GM18520 (cell line): ENCODE data around the gene COL26A1.

Source experiments
- ATAC-seq: cut with Tn5 transposase; IDR thresholded peaks from one replicate; pipeline ENCODE4 v1.9.1; 2021; ENCODE audit not compliant: unreplicated experiment

The COL26A1 gene

DNA sequence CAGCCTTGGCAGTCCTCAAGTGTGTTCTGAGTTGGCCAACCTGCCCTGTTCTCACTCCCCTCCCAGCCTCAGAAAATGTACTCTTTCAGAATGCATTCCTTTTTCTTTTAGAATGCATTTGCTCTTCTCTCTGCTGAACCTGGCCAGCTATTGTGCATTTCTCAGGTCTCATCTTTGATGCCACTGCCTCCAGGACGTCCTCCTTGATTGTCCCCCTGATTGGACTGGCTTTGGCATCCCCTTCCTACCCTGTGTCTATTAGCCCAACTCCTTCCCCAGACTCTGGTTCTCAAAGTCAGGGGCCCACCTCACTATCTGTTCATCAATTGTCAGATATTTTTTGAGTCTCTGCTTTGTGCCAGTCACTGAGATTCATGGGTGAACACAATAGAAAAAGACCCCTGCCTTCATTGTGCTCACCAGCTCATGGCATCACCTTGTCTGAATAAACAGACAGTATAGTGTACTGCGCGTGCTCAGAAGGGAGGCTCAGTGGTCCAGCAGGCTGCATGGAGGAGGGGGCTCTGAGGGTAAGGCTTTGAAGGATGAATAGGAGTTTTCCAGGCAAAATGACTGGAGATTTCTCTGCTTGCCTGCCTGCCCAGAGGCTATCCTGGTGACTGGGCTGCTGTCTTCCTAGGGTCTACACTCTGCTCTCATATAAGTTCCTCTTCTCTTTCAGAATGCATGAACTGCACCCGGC, 169.9 kb downstream of the COL26A1 start:
- no peak for ATAC-seq

- ATAC-seq: no peak
Observed at GRCh38 chr7:101533103-101533465, 170.4 kb downstream of the COL26A1 start.

GRCh38 chr7:101534015-101534803, 171.5 kb downstream of the COL26A1 start:
- no peak for ATAC-seq

- no peak for ATAC-seq
Observed at GRCh38 chr7:101534873-101535272, 172.2 kb downstream of the COL26A1 start.

DNA sequence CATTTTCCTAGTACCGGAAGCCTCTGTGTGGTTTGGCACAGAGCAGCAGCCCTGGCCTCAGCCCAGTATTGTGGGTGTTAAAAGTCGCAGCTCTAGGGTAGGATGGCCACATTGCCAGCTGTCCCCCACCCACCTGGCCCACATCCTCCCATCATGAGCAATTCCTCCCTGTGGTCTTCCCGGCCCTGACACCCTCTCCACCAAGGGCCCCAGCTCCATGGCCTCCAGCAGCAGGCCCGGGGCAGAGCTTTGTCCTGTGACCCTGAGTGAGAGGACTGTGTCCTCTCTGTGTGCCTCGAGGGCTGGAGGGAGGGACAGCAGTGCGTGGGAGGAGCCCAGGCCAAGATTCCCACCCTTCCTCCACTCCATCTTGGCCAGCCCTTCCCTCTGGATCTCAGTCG, 172.7 kb downstream of the COL26A1 start:
- no peak for ATAC-seq

DNA sequence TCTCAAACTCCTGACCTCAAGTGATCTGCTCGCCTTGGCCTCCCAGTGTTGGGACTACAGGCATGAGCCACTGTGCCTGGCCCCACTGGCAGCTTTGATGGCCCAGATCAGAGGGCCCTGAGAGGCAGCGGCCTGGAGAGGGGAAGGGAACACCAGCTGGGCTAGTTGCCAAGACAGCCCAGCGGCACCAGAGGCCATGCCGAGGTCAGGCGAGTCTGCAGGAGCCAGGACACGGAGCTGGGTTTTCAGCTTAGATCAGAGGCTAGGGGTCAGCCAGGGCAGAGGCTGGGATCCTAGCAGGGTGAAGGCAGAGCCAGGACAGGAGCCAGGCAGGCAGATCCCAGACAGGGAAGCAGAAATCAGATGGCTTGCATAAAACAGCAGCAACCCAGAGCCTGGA, 173.6 kb downstream of the COL26A1 start:
- ATAC-seq: no peak

DNA sequence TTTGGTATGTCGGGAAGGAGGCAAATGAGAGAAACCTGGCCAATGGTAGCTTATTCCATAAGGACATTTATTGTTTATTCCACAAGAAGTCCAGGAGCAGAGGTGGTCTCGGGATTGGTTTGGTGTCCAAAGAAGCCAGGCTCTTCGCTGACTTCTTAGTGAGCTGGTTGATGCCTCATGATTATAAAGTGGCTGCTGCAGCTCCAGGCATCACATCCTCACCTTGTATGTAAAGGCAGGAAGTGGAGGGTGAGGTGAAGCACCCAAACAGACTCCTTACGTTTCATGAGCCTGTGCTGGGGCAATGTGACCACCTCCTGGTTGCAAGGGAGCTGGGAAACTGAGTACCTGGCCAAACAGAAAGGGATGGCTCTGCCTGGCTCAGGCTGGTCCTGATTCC, 174.0 kb downstream of the COL26A1 start:
- ATAC-seq: no peak

DNA sequence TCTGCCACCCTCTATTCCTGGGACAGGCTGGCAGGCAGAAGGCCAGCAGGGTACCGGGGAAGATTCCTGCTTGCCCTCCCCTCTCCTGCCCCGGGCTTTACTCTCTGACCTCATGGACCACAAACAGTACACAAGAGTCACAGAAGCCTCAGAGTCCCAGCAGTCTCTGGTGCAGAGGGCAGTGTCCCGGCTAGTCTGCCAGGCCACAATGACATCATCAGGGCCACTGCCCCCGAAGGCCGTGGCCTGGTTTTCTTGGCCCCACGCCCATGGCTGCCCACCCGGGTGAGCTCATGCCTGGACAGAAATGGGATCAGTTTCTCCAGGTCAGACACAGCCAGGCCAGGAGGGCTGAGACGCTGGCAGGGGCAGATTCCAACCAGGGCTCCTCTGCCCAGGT, 174.5 kb downstream of the COL26A1 start:
- no peak for ATAC-seq

DNA sequence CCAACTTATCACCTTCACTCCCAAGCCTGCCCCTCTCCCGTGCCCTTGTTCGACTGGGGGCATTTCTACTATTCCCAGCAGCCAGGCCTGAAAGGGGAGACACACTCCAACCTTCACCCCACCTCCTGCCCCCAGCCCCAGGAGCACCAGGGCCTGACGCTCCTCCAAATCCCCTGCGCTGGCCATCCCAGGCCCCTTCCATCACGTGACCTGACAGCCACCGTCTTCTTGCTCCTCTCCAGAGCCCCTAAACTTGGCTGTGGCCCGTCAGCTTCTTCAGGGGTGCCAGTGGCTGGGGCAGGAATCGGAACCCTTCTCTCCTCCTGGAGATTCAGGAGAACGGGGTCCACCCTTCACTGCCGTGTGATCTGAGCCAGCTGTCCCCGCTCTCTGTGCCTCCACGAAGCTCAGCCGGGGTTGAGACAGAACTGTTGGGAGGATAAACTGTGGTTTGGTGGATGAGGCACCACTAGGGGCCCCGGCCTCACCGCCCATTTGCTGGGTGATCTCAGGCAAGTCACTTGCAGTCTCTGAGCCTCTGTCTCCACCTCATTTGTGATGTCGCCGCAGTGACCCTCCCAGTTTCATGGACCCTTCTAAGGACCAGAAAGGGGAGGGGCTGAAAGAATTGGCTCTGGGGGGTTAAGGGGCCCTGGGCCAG, 175.4 kb downstream of the COL26A1 start:
- ATAC-seq: no peak

DNA sequence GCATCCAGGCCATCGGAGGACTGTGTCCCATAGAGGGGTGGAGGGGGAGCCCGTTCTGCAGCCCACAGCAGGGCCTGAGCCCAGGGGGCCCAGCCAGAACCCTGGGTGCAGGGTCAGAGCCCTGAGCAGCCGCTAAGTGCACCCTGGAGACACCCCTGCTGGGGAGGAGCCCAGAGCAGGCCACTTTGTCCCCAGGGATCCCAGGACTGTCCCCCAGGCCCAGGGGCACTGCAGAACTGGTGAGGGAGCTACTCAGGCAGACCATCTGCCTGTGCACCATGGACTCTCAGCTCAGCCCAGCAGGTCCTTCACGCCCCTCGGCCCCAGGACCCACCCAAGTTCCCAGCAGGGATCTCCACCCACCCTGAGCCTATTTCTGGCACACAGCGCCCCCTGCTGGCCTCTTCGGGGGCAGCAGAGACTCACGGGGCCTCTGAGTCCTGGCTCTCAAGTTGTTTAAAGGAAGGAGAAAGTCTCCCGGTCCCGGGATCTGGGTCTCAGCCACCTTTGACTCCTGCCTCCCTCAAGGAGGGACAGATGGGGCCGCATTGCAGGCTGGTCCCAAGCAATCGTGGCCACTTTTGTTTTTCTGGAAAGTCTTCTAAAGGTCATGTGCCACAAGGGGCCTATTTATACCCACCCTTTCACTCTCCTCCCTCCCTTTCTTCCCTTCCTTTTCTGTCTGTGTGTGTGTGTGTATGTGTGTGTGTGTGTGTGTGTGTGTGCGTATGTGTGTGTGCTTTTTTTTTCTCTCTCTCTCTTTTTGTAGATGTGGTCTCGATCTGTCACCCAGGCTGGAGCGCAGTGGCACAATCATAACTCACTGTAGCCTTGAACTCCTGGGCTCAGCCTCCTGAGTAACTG, 176.2 kb downstream of the COL26A1 start:
- no peak for ATAC-seq

- ATAC-seq: no peak
Observed at GRCh38 chr7:101539784-101540183, 177.1 kb downstream of the COL26A1 start.

DNA sequence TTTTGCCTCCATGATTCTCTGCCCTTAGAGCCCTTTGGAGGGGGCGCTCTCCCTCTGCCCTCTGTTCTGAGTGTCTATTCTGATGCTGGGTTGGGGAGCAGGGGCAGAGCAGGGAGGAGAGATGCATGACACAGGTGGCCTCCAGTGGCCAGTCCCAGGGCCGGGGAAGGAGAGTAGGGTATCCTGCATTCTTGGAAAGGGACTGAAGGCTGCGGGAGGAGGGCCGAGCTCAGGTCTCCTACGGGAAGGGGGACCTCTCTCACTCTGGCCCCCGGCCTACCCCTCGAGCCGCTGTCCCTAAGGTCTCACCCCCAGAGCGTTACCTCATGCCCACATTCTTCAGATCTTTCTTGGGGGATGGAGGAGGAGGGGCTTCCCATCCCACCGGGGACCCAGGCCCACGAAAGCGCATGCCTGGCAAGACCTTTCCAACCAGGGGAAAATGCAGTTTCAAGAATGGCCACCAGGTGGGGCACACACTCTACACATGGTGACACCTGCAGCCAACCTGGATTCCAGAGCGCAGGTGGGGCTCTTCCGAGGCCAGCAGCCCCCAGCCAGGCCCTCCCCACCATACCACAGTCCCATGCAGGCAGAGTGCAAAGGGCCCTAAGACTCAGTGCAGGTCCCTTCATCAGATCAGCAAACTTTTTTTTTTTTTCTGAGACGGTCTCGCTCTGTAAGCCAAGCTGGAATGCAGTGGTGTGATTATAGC, 180.0 kb downstream of the COL26A1 start:
- ATAC-seq: no peak

DNA sequence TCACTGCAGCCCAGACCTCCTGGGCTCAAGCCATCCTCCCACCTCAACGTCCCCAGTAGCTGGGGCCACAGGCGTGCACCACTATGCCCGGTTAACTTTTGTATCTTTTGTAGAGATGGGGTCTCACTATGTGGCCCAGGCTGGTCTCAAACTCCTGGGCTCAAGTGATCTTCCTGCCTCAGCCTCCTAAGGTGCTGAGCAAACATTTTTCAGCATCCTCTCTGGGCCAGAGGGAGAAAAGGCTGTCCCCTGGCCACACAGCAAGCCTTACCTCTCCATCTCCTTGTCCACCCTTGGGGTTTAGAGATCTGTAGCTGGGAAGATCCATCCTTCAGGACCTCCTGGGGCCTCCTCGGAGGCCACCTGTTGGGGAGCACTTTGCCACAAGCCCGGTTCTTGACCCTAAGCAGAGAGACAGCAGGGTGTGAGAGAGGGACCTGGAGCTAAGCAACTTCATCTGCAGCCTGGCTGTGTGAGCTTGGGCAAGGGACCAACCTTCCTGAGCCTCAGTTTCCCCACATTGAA, 180.6 kb downstream of the COL26A1 start:
- ATAC-seq: no peak

DNA sequence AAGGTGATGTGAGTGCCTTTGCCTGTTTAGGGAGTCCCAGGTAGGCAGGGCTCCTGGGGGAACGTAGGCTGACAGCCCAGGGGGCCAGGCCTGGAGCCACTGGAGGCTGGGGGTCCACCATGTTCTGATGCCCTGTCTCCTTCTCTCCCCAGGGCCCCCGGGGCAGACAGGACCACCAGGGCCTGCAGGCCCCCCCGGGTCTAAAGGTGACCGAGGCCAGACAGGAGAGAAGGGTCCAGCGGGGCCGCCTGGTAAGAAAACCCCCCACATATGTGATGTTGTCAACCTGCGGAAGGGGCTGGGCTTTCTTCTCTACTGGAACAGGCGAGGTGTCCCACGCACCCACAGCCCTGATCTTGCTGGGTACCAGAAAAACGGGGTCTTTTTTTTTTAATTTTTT, 181.2 kb downstream of the COL26A1 start:
- no peak for ATAC-seq

DNA sequence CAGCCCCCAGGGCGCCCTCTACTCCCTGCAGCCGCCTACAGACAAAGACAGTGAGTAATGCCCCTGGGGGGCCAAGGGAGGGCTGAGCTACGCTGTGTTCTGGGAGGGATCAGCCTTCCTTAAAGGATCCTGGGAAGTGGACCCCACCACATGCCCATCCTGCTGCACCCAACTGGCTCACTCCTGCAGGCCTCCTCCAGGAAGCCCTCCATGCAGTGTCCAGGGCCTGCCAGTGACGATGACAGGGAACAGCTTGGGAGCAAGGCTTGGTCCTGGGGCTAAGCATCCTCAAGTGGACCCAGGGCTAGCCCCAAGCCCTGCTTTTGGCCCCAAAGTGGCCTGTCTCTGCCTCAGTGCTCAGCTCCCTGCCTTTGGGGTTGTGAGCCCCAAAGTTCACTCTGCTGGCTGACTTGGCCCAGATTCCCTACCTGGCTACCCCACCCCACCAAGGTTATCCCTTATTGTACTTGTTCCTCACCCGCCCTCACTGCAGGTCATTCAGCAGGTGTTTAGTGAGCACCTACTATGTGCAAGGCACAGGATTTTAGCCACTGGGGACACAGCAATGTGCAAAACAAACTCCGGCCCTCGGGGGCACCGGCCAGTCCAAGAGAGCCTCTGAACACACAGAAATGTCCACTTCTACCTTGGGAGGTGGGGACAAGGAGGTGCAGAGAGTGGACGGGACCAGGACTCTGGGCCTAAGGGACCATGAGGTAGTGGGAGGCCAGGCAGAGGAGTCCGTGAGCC, 182.9 kb downstream of the COL26A1 start:
- no peak for ATAC-seq

GRCh38 chr7:101546308-101546936, 183.7 kb downstream of the COL26A1 start:
- ATAC-seq: no peak

DNA sequence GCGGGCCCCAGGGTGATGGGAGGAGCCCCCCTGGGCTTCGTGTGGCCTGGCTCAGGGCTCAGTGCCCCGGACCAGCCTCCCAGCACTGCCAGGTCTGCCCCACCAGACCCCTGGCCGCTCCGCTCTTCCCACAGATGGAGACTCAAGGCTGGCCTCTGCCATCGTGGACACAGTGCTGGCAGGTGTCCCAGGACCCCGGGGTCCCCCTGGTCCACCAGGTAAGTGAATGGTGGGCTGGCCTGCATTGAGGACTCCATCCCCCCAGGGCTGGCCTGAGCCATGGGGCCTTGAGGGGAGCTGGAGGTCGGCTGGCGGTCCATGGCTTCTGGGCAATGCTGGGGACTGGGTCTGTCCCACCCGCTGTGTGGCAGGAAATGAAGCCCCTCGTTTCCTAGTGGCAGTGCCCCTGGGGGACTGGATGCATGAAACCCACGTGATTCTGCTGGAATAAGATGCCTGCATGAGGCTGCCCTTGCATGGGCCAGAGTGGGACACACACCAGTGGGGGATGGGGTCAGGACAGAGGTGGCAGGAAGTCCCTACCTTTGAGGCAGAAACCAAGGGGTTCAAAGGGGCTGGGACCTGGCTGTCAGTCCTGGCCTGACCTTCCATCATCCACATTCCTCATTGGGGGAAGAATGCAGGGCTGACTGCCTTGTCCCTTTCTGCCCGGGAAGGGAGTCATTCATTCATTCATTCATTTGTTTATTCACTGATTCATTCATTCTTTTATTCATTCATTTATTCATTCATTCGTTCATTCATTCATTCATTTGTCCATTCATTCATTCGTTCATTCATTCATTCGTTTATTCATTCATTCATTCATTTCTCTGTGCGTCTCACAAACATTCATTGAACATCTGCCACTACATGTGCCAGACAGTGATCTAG, 184.6 kb downstream of the COL26A1 start:
- no peak for ATAC-seq
